HepG2 (cell line): Measurements from ENCODE around the gene FAM118A. TPM values are rescaled to one million over a fixed set of nuclear protein-coding genes. Genes with fewer than 3 reads are reported as not detected.

Experiments used
- ATAC-seq: fragments of 200-7000 bp; cut with Tn5 transposase; 3 replicates; pipeline ENCODE4 v1.9.1; 2020; ENCODE audit warnings: mild to moderate bottlenecking, moderate library complexity
- BruUV-seq: library from RNA; stranded (reverse); fragments of 400-500 nt; replicated peaks from 2 replicates; lab custom pipeline; 2021; lab: Mats Ljungman, UMichigan
- CTCF ChIA-PET: fragments of 300-600 bp; formaldehyde crosslinking; extraction: SDS; loops from one replicate; lab custom pipeline; 2021; ENCODE audit warnings: low total read pairs, inconsistent platforms, low intra/inter-chr PET ratio; lab: Yijun Ruan, JAX
- POLR2A ChIA-PET: fragments of 350-600 bp; sonication (Branson Sonifier 250); formaldehyde crosslinking; loops from one replicate; lab custom pipeline; 2020; ENCODE audit warnings: antibody characterized with exemption, inconsistent platforms; lab: Yijun Ruan, JAX
- DNase-seq: peaks from one replicate; pipeline ENCODE4 v3.0.0-alpha.2; 2015; ENCODE audit warnings: low spot score
- FAIRE-seq: peaks from 3 replicates; lab custom pipeline; 2011; peaks lifted over from hg19 to GRCh38; lab: Jason Lieb, UNC
- H2AFZ ChIP-seq: one replicate; pipeline ENCODE4 v1.6.1; 2011; ENCODE audit warnings: low read length, inconsistent platforms
- H3K27ac ChIP-seq: fragments of 300-600 bp; 3 replicates; pipeline ENCODE4 v1.8.0; 2011; ENCODE audit warnings: mixed run types, mild to moderate bottlenecking, mixed read lengths, low read length, inconsistent platforms; ENCODE audit not compliant: insufficient read depth; ENCODE audit errors: extremely low read length
- H3K27me3 ChIP-seq, 2 experiments: fragments of 200-600 bp in 1 of 2; 2 replicates in 1 of 2; 3 replicates in 1 of 2; pipeline versions ENCODE4 v1.6.0 to v1.8.0; 2011; ENCODE audit warnings: low read length in 2 of 2, mild to moderate bottlenecking in 2 of 2, moderate library complexity in 2 of 2, inconsistent platforms in 1 of 2; ENCODE audit not compliant: insufficient read depth in 2 of 2, control insufficient read depth in 1 of 2
- H3K36me3 ChIP-seq, 2 experiments: fragments of 200-600 bp in 1 of 2; replicated peaks in 1 of 2; 2 replicates in 1 of 2; 3 replicates in 1 of 2; pipeline versions ENCODE4 v1.5.1 to v1.8.0; 2011; ENCODE audit warnings: low read length in 2 of 2, inconsistent platforms in 1 of 2; ENCODE audit not compliant: insufficient read depth in 2 of 2, control insufficient read depth in 1 of 2
- H3K4me1 ChIP-seq: 2 replicates; pipeline ENCODE4 v1.5.1; 2012; ENCODE audit warnings: low read length, inconsistent platforms; ENCODE audit not compliant: insufficient read depth
- H3K4me2 ChIP-seq: 2 replicates; pipeline ENCODE4 v1.6.0; 2011; ENCODE audit warnings: low read depth, low read length, inconsistent platforms
- H3K4me3 ChIP-seq, 3 experiments: fragments of 200-600 bp in 1 of 3; sonication (generic), shearing (Covaris generic) in 1 of 3; replicated peaks in 1 of 3; 2 replicates each; pipeline ENCODE4 v1.5.1; 2011 to 2016; ENCODE audit warnings: low read length in 3 of 3, inconsistent platforms in 2 of 3, low read depth in 2 of 3, mild to moderate bottlenecking in 2 of 3, control low read depth in 1 of 3, mixed read lengths in 1 of 3; ENCODE audit not compliant: insufficient read depth in 1 of 3
- H3K79me2 ChIP-seq: one replicate; pipeline ENCODE4 v1.6.1; 2011; ENCODE audit warnings: low read length, inconsistent platforms; ENCODE audit not compliant: insufficient read depth
- H3K9ac ChIP-seq: 2 replicates; pipeline ENCODE4 v1.6.0; 2011; ENCODE audit warnings: mild to moderate bottlenecking, low read depth, low read length, inconsistent platforms; ENCODE audit not compliant: insufficient read depth
- H3K9me3 ChIP-seq: 2 replicates; pipeline ENCODE4 v1.5.1; 2012; ENCODE audit warnings: mild to moderate bottlenecking, low read length
- H4K20me1 ChIP-seq: 2 replicates; pipeline ENCODE4 v1.6.0; 2011; ENCODE audit warnings: inconsistent platforms, mild to moderate bottlenecking, low read length, moderate library complexity; ENCODE audit not compliant: insufficient read depth
- AKAP8 ChIP-seq: sonication (generic); formaldehyde crosslinking; IDR thresholded peaks from 2 replicates; pipeline ENCODE4 v1.5.1; 2020; ENCODE audit warnings: mild to moderate bottlenecking, missing genetic modification reagents
- GZF1 ChIP-seq: sonication (generic); formaldehyde crosslinking; IDR thresholded peaks from 2 replicates; pipeline ENCODE4 v1.5.1; 2020; ENCODE audit warnings: mild to moderate bottlenecking, missing genetic modification reagents
- HNRNPL ChIP-seq: fragments of 200-400 bp; formaldehyde crosslinking; IDR thresholded peaks from 2 replicates; pipeline ENCODE4 v1.6.1; 2017; ENCODE audit warnings: mild to moderate bottlenecking, low read depth, low read length
- IRF2 ChIP-seq: IDR thresholded peaks from 2 replicates; pipeline ENCODE4 v1.6.1; 2018; ENCODE audit warnings: missing genetic modification reagents, missing compliant biosample characterization
- NAIF1 ChIP-seq: sonication (generic); formaldehyde crosslinking; IDR thresholded peaks from 2 replicates; pipeline ENCODE4 v1.5.0; 2020; ENCODE audit warnings: mild to moderate bottlenecking, missing genetic modification reagents, borderline replicate concordance
- SAP130 ChIP-seq: IDR thresholded peaks from 2 replicates; pipeline ENCODE4 v1.6.1; 2016; ENCODE audit warnings: low read depth
- SNRNP70 ChIP-seq: fragments of 200-400 bp; formaldehyde crosslinking; IDR thresholded peaks from 2 replicates; pipeline ENCODE4 v1.6.1; 2017; ENCODE audit warnings: mild to moderate bottlenecking, low read depth, low read length, moderate library complexity
- ZFP37 ChIP-seq: sonication (generic); formaldehyde crosslinking; IDR thresholded peaks from 2 replicates; pipeline ENCODE4 v1.4.0; 2020; ENCODE audit warnings: missing genetic modification reagents, borderline replicate concordance
- ZNF263 ChIP-seq: sonication (generic); formaldehyde crosslinking; IDR thresholded peaks from 2 replicates; pipeline ENCODE4 v1.4.0; 2020; ENCODE audit warnings: missing genetic modification reagents
- ZNF589 ChIP-seq: sonication (generic); formaldehyde crosslinking; conservative IDR thresholded peaks from 2 replicates; pipeline ENCODE4 v1.8.0; 2022; ENCODE audit warnings: mild to moderate bottlenecking, moderate library complexity, missing genetic modification reagents
- ZNF609 ChIP-seq: sonication (generic); formaldehyde crosslinking; IDR thresholded peaks from 2 replicates; pipeline ENCODE4 v1.4.0; 2020; ENCODE audit warnings: mild to moderate bottlenecking, missing genetic modification reagents, borderline replicate concordance
- ZNF646 ChIP-seq: sonication (generic); formaldehyde crosslinking; IDR thresholded peaks from 2 replicates; pipeline ENCODE4 v1.9.0; 2021; ENCODE audit warnings: mild to moderate bottlenecking, missing genetic modification reagents
- ZNF841 ChIP-seq: sonication (generic); formaldehyde crosslinking; IDR thresholded peaks from 2 replicates; pipeline ENCODE4 v1.8.1; 2023; ENCODE audit warnings: missing genetic modification reagents, borderline replicate concordance
- WGBS: methylation state at CpG from one replicate; pipeline ENCODE4 v1.1.6; 2017; ENCODE audit warnings: low lambda C conversion rate; 5-methylcytosine and 5-hydroxymethylcytosine counted together
- in situ Hi-C: cut with HindIII; loops from 2 replicates; pipeline ENCODE4 v1.10.0; 2017; ENCODE audit warnings: low pct_unique_long_range_greater_than_20kb; ENCODE audit not compliant: extremely low pct_ligation_motif_present
- intact Hi-C: fragments of 100-400 bp; cut with micrococcal nuclease; formaldehyde crosslinking; loops from one replicate; pipeline ENCODE4 v1.10.0; 2022; ENCODE audit not compliant: unreplicated experiment
- polyA plus RNA-seq, 8 experiments: library from polyadenylated mRNA; depleted of rRNA in 3 of 8; stranded (reverse) in 7 of 8; unstranded in 1 of 8; fragments of >200 nt; fragmentation: Illumina TruSeq in 4 of 8; extraction: Trizol in 4 of 8; gene quantifications; 2 replicates each; pipeline versions ENCODE4 v1.2.1 to v1.2.3, GENCODE V29; 2011 to 2016; ENCODE audit warnings: low read depth in 4 of 8, missing spikeins in 1 of 8, mixed read lengths in 1 of 8; ENCODE audit not compliant: insufficient read depth in 1 of 8
- total RNA-seq, 5 experiments: library from RNA; depleted of rRNA; stranded (reverse); fragments of >200 nt; fragmentation: Illumina TruSeq; extraction: Trizol; gene quantifications; 2 replicates each; pipeline ENCODE4 v1.2.3, GENCODE V29; 2016; ENCODE audit warnings: low read depth in 1 of 5

The FAM118A gene
- total and polyA plus RNA-seq, 2 of the 13 experiments (the other 11 are each of a cell fraction or from before 2014, with no cell fraction given) = 36.7 to 48.2 TPM

- no peak for DNase-seq
- peak; percentile 53 for FAIRE-seq
Measured at GRCh38 chr22:45291061-45291930, 18.4 kb upstream of the FAM118A start.

More at GRCh38 chr22:45291061-45291930, 18.4 kb upstream of the FAM118A start:
- ChIA-PET POLR2A (no interaction called here), CTCF (no interaction called here)
- Histone ChIP-seq H3K4me2 (no peak overlapping the region), H3K4me1 (peaks cover 33% of the 10 kb centered on the region), H3K79me2 (no peaks in the 10 kb centered on the region), H4K20me1 (no peaks in the 10 kb centered on the region), H2AFZ (no peak overlapping the region), H3K4me3 (no peak overlapping the region), H3K9ac (no peak overlapping the region), H3K36me3 (no peaks in the 10 kb centered on the region), H3K27me3 (no peaks in the 10 kb centered on the region), H3K9me3 (no peaks in the 10 kb centered on the region), H3K27ac (no peak overlapping the region)
- TF ChIP-seq NAIF1 (CRISPR knock-in tag) (no peak), ZNF646 (peak; percentile 93), ZNF589 (CRISPR knock-in tag) (0 out of 2 replicates have a peak, but pooled peaks have one; percentile 39), ZNF841 (CRISPR knock-in tag) (no peak), ZFP37 (CRISPR knock-in tag) (no peak), IRF2 (CRISPR knock-in tag) (no peak), SNRNP70 (no peak), AKAP8 (CRISPR knock-in tag) (no peak), ZNF609 (CRISPR knock-in tag) (no peak), HNRNPL (0 out of 2 replicates have a peak, but pooled peaks have one; percentile 18), GZF1 (CRISPR knock-in tag) (no peak), SAP130 (no peak), ZNF263 (CRISPR knock-in tag) (no peak)
- no peak for ATAC-seq
- no TSS peak for BruUV-seq
- 97% methylated on average over 8 of the region's 8 CpGs for WGBS
- intact Hi-C loops = no loop called here
- in situ Hi-C loops = no loop called here
